WTC11 (cell line): ENCODE results near the gene PZP. TPM values are rescaled to one million over a fixed set of nuclear protein-coding genes. Genes with fewer than 3 reads are reported as not detected.
"Not testable (repeated sequence)": the region's sequence is repeated elsewhere in the genome, so short reads cannot be mapped to it uniquely, and the experiment has no call there.

Source experiments
- ATAC-seq: fragments of 200-7000 bp; cut with Tn5 transposase; 2 replicates; pipeline ENCODE4 v1.10.0; 2021; ENCODE audit warnings: mild to moderate bottlenecking, moderate library complexity
- CTCF ChIA-PET: fragments of 300-600 bp; sonication (Branson Sonifier 250); formaldehyde crosslinking; loops from one replicate; lab custom pipeline; 2021; ENCODE audit warnings: antibody characterized with exemption; lab: Charles Lee
- POLR2A ChIA-PET: fragments of 350-600 bp; sonication (Branson Sonifier 250); formaldehyde crosslinking; loops from one replicate; lab custom pipeline; 2021; ENCODE audit warnings: antibody characterized with exemption; lab: Charles Lee
- DNase-seq: peaks from one replicate; pipeline ENCODE4 v3.0.0; 2021; ENCODE audit warnings: low spot score
- H3K27ac Mint-ChIP-seq: 2 replicates; pipeline ENCODE4 v1.8.0; 2021; ENCODE audit warnings: mixed read lengths
- H3K27me3 Mint-ChIP-seq: 2 replicates; pipeline ENCODE4 v1.8.0; 2021; ENCODE audit warnings: low read depth, mild to moderate bottlenecking, moderate library complexity, mixed read lengths
- H3K36me3 Mint-ChIP-seq: 2 replicates; pipeline ENCODE4 v1.8.0; 2021; ENCODE audit warnings: mixed read lengths
- H3K4me1 Mint-ChIP-seq: 2 replicates; pipeline ENCODE4 v1.8.0; 2022; ENCODE audit warnings: mixed read lengths
- H3K4me3 Mint-ChIP-seq: 2 replicates; pipeline ENCODE4 v1.8.0; 2021; ENCODE audit warnings: mild to moderate bottlenecking, moderate library complexity, mixed read lengths
- H3K9me3 Mint-ChIP-seq: 2 replicates; pipeline ENCODE4 v1.8.0; 2021; ENCODE audit warnings: mixed read lengths
- AR ChIP-seq: fragments of 250-450 bp; sonication (Bioruptor Pico); IDR thresholded peaks from 2 replicates; pipeline ENCODE4 v1.9.0; 2021; ENCODE audit warnings: mild to moderate bottlenecking
- E2F5 ChIP-seq: sonication (generic); formaldehyde crosslinking; IDR thresholded peaks from 2 replicates; pipeline ENCODE4 v1.8.1; 2022; ENCODE audit warnings: mild to moderate bottlenecking, moderate library complexity, missing genetic modification reagents
- FOXK1 ChIP-seq: sonication (generic); formaldehyde crosslinking; IDR thresholded peaks from 2 replicates; pipeline ENCODE4 v1.8.0; 2022; ENCODE audit warnings: mild to moderate bottlenecking, moderate library complexity, missing genetic modification reagents
- GABPB1 ChIP-seq: sonication (generic); formaldehyde crosslinking; IDR thresholded peaks from 2 replicates; pipeline ENCODE4 v1.8.1; 2023; ENCODE audit warnings: mild to moderate bottlenecking, missing genetic modification reagents
- MXD4 ChIP-seq: fragments of 250-450 bp; sonication (Bioruptor Pico); IDR thresholded peaks from 2 replicates; pipeline ENCODE4 v1.8.0; 2021; ENCODE audit warnings: mild to moderate bottlenecking, moderate library complexity, borderline replicate concordance
- ZNF138 ChIP-seq: sonication (generic); formaldehyde crosslinking; conservative IDR thresholded peaks from 2 replicates; pipeline ENCODE4 v1.8.1; 2022; ENCODE audit warnings: mild to moderate bottlenecking, moderate library complexity, missing genetic modification reagents
- ZNF423 ChIP-seq: fragments of 250-450 bp; sonication (Bioruptor Pico); IDR thresholded peaks from 2 replicates; pipeline ENCODE4 v2.1.2; 2022; ENCODE audit warnings: mild to moderate bottlenecking, moderate library complexity
- ZNF512 ChIP-seq: sonication (generic); formaldehyde crosslinking; IDR thresholded peaks from 2 replicates; pipeline ENCODE4 v1.8.1; 2022; ENCODE audit warnings: missing genetic modification reagents, borderline replicate concordance
- total RNA-seq: library from RNA; stranded (reverse); gene quantifications from 3 replicates; pipeline ENCODE4 v1.2.3, GENCODE V29; 2021
- TF ChIP-seq, protein P1 (sequence below): fragments of 200-600 bp; IDR thresholded peaks from 2 replicates; pipeline ENCODE4 v1.8.0; 2022; ENCODE audit warnings: antibody characterized with exemption
- TF ChIP-seq, protein P2 (sequence below): sonication (generic); formaldehyde crosslinking; IDR thresholded peaks from 2 replicates; pipeline ENCODE4 v1.8.1; 2023; ENCODE audit warnings: mild to moderate bottlenecking, missing genetic modification reagents

PZP gene
- total RNA-seq, 1 experiment from 2014 or later: 0.15 TPM

- CTCF ChIA-PET, H3K27ac Mint-ChIP-seq, ATAC-seq, DNase-seq, H3K27me3 Mint-ChIP-seq, POLR2A ChIA-PET, H3K4me3 Mint-ChIP-seq, H3K36me3 Mint-ChIP-seq, H3K9me3 Mint-ChIP-seq: not testable (repeated sequence)
- peaks cover 23% of the 10 kb centered on the region for H3K4me1 Mint-ChIP-seq
Measured at GRCh38 chr12:9252791-9253190, 44.6 kb upstream of the PZP start.

DNA sequence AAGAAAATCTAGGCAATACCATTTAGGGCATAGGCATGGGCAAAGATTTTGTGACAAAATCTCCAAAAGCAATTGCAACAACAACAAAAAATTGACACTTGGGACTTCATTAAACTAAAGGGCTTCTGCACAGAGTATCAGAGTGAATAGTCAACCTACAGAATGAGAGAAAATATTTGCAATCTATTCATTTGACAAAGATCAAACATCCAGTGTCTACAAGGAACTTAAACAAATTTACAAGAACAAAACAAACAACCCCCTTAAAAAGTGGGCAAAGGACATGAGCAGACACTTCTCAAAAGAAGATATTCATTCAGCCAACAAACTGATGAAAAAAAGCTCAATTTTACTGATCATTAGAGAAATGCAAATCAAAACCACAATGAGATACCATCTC lies 44.1 kb upstream of the PZP start:
- ChIA-PET CTCF (no interaction called here), POLR2A (no interaction called here)

More for the DNA sequence above, 44.1 kb upstream of the PZP start:
- no peak overlapping the region for H3K4me3 Mint-ChIP-seq
- no peaks in the 10 kb centered on the region for H3K36me3 Mint-ChIP-seq
- H3K4me1 Mint-ChIP-seq: peaks cover 22% of the 10 kb centered on the region
- no peak for TF ChIP-seq GABPB1
- TF ChIP-seq, protein P1, sequence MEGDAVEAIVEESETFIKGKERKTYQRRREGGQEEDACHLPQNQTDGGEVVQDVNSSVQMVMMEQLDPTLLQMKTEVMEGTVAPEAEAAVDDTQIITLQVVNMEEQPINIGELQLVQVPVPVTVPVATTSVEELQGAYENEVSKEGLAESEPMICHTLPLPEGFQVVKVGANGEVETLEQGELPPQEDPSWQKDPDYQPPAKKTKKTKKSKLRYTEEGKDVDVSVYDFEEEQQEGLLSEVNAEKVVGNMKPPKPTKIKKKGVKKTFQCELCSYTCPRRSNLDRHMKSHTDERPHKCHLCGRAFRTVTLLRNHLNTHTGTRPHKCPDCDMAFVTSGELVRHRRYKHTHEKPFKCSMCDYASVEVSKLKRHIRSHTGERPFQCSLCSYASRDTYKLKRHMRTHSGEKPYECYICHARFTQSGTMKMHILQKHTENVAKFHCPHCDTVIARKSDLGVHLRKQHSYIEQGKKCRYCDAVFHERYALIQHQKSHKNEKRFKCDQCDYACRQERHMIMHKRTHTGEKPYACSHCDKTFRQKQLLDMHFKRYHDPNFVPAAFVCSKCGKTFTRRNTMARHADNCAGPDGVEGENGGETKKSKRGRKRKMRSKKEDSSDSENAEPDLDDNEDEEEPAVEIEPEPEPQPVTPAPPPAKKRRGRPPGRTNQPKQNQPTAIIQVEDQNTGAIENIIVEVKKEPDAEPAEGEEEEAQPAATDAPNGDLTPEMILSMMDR: no peak
- TF ChIP-seq, protein P2, sequence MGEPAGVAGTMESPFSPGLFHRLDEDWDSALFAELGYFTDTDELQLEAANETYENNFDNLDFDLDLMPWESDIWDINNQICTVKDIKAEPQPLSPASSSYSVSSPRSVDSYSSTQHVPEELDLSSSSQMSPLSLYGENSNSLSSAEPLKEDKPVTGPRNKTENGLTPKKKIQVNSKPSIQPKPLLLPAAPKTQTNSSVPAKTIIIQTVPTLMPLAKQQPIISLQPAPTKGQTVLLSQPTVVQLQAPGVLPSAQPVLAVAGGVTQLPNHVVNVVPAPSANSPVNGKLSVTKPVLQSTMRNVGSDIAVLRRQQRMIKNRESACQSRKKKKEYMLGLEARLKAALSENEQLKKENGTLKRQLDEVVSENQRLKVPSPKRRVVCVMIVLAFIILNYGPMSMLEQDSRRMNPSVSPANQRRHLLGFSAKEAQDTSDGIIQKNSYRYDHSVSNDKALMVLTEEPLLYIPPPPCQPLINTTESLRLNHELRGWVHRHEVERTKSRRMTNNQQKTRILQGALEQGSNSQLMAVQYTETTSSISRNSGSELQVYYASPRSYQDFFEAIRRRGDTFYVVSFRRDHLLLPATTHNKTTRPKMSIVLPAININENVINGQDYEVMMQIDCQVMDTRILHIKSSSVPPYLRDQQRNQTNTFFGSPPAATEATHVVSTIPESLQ (CRISPR knock-in tag): no peak
- no peak for TF ChIP-seq ZNF423
- TF ChIP-seq ZNF138 (CRISPR knock-in tag): no peak
- TF ChIP-seq AR: no peak
- no peak for TF ChIP-seq FOXK1 (CRISPR knock-in tag)
- no peak for TF ChIP-seq MXD4 (CRISPR knock-in tag)
- TF ChIP-seq ZNF512: no peak
- no peak for TF ChIP-seq E2F5 (CRISPR knock-in tag)
- H3K9me3 Mint-ChIP-seq: peaks cover 6% of the 10 kb centered on the region; the same call in 1 of the 2 replicates
- no peak for DNase-seq
- no peak overlapping the region for H3K27ac Mint-ChIP-seq
- H3K27me3 Mint-ChIP-seq: no peaks in the 10 kb centered on the region; the same call in 1 of the 2 replicates
- no peak for ATAC-seq
